GM18517 (cell line): ENCODE results near the gene TENM4.
"Not testable (repeated sequence)": the region's sequence is repeated elsewhere in the genome, so short reads cannot be mapped to it uniquely, and the experiment has no call there.

ENCODE experiments used
- ATAC-seq: cut with Tn5 transposase; IDR thresholded peaks from one replicate; pipeline ENCODE4 v1.9.1; 2021; ENCODE audit warnings: mild to moderate bottlenecking, moderate library complexity; ENCODE audit not compliant: unreplicated experiment

Gene TENM4

GRCh38 chr11:78638704-78639380 is 802.0 kb downstream of the TENM4 start:
- no peak for ATAC-seq

GRCh38 chr11:78637527-78637926 is 803.3 kb downstream of the TENM4 start:
- ATAC-seq = not testable (repeated sequence)

DNA sequence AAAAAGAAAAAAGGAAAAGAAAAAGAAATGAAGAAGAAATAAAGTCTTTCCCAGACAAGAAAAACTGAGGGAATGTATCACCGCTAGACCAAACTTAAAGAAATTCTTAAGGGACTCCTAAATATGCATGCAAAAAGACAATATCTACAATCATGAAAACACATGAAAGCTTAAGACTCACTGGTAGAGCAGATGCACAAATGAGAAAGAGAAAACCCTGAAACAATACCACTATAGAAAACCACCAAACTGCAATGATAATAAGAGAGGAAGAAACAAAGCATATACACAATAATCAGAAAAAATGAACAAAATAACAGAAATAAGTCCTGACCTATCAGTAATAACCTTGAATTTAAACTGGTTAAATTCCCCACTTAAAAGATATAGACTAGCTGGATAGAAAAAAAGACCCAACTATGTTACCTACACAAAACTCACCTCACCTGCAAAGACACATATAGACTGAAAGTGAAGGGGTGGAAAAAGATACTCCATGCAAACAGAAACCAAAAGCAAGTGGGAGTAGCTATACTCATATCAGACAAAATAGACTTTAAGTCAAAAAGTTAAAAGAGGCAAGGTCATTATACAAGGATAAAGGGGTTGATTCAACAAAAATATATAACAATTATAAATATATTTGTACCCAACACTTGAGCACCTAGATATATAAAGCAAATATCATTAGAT is 804.9 kb downstream of the TENM4 start:
- no peak for ATAC-seq

- ATAC-seq = no peak
Measured at GRCh38 chr11:78633516-78634310, 807.1 kb downstream of the TENM4 start.

GRCh38 chr11:78630561-78631303 is 810.1 kb downstream of the TENM4 start:
- no peak for ATAC-seq

DNA sequence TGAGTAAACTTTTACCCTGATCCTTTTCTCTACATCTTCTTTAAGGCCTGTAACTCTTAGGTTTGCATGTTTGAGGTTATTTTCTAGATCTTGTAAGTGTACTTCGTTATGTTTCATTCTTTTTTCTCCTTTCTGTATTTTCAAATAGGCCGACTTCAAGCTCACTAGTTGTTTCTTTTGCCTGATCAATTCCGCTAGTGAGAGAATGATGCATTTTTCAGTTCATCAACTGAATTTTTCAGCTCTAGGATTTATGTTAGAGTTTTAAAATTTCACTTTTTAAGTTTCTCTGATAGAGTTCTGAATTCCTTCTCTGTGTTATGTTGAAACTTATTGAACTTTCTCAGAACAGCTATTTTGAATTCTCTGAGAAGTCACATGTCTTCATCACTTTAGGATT is 810.7 kb downstream of the TENM4 start:
- no peak for ATAC-seq

GRCh38 chr11:78622666-78623065 is 818.2 kb downstream of the TENM4 start:
- ATAC-seq = no peak

DNA sequence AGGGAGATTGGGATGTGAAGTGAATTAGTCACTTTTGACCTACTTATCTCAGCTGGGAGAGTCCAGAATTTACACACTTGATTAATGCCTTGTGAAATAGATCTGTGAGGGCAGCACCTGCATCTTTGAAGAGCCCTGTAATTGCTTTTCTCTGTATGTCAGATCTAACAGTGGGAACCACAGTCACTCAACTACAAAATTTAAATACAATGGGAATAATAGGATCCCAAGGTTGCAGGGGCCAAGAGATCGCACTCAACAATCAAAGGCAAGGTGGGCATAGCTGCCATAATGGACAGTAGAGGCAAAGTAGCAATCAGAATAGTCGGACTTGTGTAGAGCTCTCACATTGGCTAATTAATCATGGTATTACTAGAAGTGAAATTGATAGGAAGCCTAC is 820.7 kb downstream of the TENM4 start:
- ATAC-seq = no peak

DNA sequence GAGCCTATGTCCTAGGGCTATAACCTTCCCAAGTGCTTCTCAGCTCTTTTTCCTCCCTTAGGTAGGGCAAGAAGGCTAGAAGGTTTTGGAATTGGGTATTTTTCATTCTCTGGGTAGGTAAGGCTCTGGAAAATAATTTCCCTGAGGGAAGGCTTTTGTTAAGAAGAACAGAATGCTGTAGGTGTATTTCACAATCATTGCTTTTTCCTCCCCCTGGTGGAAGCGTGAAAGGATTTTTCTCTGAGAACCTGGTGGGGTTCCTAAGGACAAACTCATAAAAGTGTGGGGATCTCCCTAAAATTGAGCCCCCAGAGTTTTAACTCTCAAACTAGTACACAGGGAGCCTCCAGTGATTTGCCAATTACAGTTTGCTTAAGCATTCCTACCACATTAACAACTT is 825.1 kb downstream of the TENM4 start:
- ATAC-seq = no peak

- no peak for ATAC-seq
Measured at GRCh38 chr11:78613378-78613813, 827.4 kb downstream of the TENM4 start.

DNA sequence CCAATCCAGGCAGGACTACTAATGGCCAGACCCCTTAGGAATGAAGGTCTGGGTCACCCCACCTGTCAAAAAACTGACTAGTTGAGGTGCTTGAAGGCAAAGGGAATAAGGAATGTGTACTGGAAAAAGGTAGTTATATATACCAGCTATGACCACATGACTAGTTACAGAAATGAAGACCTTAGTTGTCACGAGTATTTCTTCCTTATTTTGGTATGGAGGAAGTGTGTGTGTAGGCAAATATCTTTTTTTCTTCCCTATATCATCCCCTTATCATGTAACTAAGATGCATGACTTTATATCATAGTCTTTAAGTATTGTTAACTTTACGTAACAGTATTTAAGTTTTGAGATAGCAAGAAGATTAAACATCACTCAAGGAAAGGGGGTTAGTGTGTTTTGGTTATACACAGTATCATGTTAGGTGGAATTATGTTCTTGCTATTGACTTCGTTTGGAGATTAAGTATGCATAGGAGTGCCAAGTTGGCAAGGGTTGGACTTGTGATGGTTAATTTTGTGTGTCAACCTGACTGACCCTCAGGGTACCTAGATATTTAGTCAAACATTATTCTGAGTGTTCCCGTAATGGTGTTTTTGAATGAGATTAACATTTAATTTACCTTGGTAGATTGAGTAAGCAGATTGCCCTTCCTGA is 828.0 kb downstream of the TENM4 start:
- no peak for ATAC-seq

- not testable (repeated sequence) for ATAC-seq
Measured at GRCh38 chr11:78609321-78609720, 831.5 kb downstream of the TENM4 start.

- ATAC-seq = no peak
Measured at GRCh38 chr11:78607696-78608095, 833.1 kb downstream of the TENM4 start.

GRCh38 chr11:78606667-78607066 is 834.2 kb downstream of the TENM4 start:
- ATAC-seq = no peak

DNA sequence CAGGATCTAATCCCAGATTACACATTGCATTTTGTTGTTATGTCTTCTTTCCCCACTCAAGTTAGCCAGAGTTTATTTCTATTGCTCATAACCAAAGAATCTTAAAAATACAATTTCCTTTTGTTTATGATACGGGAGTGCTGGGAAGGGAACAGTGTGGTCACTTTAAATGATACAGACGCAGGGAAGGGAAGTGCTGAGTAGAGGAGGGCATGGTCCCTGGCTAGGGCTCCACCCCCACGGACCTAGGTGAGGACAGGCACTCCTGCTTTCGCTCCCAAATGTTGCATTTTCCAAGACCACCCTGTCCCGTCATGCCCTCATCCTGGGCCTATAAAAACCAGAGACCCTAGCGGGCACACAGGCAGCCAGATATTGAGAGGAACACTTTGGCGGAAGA is 835.5 kb downstream of the TENM4 start:
- no peak for ATAC-seq

DNA sequence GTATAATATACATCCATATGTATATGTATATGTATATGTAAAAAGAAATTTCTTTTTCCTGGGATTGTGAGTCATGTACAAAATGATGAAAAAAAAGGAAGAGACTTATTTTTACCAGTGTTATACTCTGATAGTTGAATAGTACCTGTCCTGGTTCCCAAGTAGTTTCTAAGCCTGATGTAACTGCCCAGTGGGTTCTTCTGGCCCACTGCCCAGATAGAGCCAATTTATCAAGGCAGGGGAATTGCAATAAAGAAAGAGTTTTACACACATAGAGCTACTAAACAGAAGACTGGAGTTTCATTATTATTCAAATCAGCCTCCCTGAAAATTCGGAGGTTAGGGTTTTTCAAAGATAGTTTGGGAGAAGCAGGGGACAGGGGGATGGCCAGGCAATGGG is 837.0 kb downstream of the TENM4 start:
- ATAC-seq = no peak
